ENCODE results near the gene HOXA11.
A peak's percentile ranks its signal among the peaks of the same experiment; 100 is the strongest.

The HOXA11 gene

GRCh38 chr7:27154901-27155815 is 29.9 kb downstream of the HOXA11 start:
- peak overlapping the region; percentile 10 for H3K4me3 ChIP-seq (ENCODE audit: low read depth, low read length, poor library complexity, severe bottlenecking)
- peak overlapping the region; percentile 29; the same call in 1 of the 2 replicates for H3K4me2 ChIP-seq (ENCODE audit: low read length)
- no peaks in the 10 kb centered on the region for H4K20me1 ChIP-seq (ENCODE audit: insufficient read depth, low read length)
- H2AFZ ChIP-seq (ENCODE audit: low read length) = no peak overlapping the region
- no peak for TF ChIP-seq EZH2 (IDR thresholded peaks at IDR 0.05; ENCODE audit: borderline replicate concordance, low read length)
- TF ChIP-seq CTCF (IDR thresholded peaks at IDR 0.05; ENCODE audit: low read length) = no peak
- no peaks in the 10 kb centered on the region for H3F3A ChIP-seq (ENCODE audit: insufficient read depth, low read length)
- H3K4me1 ChIP-seq (ENCODE audit: insufficient read depth, low read length, severe bottlenecking) = peaks cover 24% of the 10 kb centered on the region
- H3K27me3 ChIP-seq (ENCODE audit: insufficient read depth, low read length) = peaks cover 8% of the 10 kb centered on the region; the same call in 1 of the 2 replicates
- no peaks in the 10 kb centered on the region for H3K9me2 ChIP-seq (ENCODE audit: low read depth, low read length)
- H3K36me3 ChIP-seq (ENCODE audit: insufficient read depth, low read length) = no peaks in the 10 kb centered on the region
- H3K9me3 ChIP-seq (ENCODE audit: low read length) = no peaks in the 10 kb centered on the region
- no peaks in the 10 kb centered on the region for H3K79me2 ChIP-seq (ENCODE audit: insufficient read depth, low read length)
- no peak overlapping the region for H3K9ac ChIP-seq (ENCODE audit: low read length)
- no peak overlapping the region for H3K27ac ChIP-seq (ENCODE audit: low read depth, low read length, poor library complexity, severe bottlenecking)

- no peak overlapping the region for H3K27ac ChIP-seq (ENCODE audit: low read depth, low read length, poor library complexity, severe bottlenecking)
- H4K20me1 ChIP-seq (ENCODE audit: insufficient read depth, low read length) = no peaks in the 10 kb centered on the region
- H3K9me3 ChIP-seq (ENCODE audit: low read length) = no peaks in the 10 kb centered on the region
- no peak overlapping the region for H3K4me3 ChIP-seq (ENCODE audit: low read depth, low read length, poor library complexity, severe bottlenecking)
- H3K27me3 ChIP-seq (ENCODE audit: insufficient read depth, low read length) = peaks cover 9% of the 10 kb centered on the region; the same call in 1 of the 2 replicates
- H3K36me3 ChIP-seq (ENCODE audit: insufficient read depth, low read length) = no peaks in the 10 kb centered on the region
- peaks cover 28% of the 10 kb centered on the region for H3K4me1 ChIP-seq (ENCODE audit: insufficient read depth, low read length, severe bottlenecking)
- H3K9me2 ChIP-seq (ENCODE audit: low read depth, low read length) = no peaks in the 10 kb centered on the region
- H3F3A ChIP-seq (ENCODE audit: insufficient read depth, low read length) = no peaks in the 10 kb centered on the region
- H3K9ac ChIP-seq (ENCODE audit: low read length) = no peak overlapping the region
- no peak for TF ChIP-seq CTCF (IDR thresholded peaks at IDR 0.05; ENCODE audit: low read length)
- TF ChIP-seq EZH2 (IDR thresholded peaks at IDR 0.05; ENCODE audit: borderline replicate concordance, low read length) = no peak
- H3K79me2 ChIP-seq (ENCODE audit: insufficient read depth, low read length) = no peaks in the 10 kb centered on the region
- no peak overlapping the region; the same call in 1 of the 2 replicates for H3K4me2 ChIP-seq (ENCODE audit: low read length)
- H2AFZ ChIP-seq (ENCODE audit: low read length) = no peak overlapping the region
Observed at GRCh38 chr7:27154369-27154768, 30.7 kb downstream of the HOXA11 start.

- no peak overlapping the region for H3K4me3 ChIP-seq (ENCODE audit: low read depth, low read length, poor library complexity, severe bottlenecking)
- no peaks in the 10 kb centered on the region for H3K79me2 ChIP-seq (ENCODE audit: insufficient read depth, low read length)
- H2AFZ ChIP-seq (ENCODE audit: low read length) = no peak overlapping the region
- no peaks in the 10 kb centered on the region for H4K20me1 ChIP-seq (ENCODE audit: insufficient read depth, low read length)
- H3F3A ChIP-seq (ENCODE audit: insufficient read depth, low read length) = no peaks in the 10 kb centered on the region
- no peaks in the 10 kb centered on the region for H3K36me3 ChIP-seq (ENCODE audit: insufficient read depth, low read length)
- H3K9ac ChIP-seq (ENCODE audit: low read length) = no peak overlapping the region
- peaks cover 36% of the 10 kb centered on the region for H3K4me1 ChIP-seq (ENCODE audit: insufficient read depth, low read length, severe bottlenecking)
- H3K4me2 ChIP-seq (ENCODE audit: low read length) = no peak overlapping the region
- H3K9me2 ChIP-seq (ENCODE audit: low read depth, low read length) = no peaks in the 10 kb centered on the region
- TF ChIP-seq CTCF (IDR thresholded peaks at IDR 0.05; ENCODE audit: low read length) (no peak), EZH2 (IDR thresholded peaks at IDR 0.05; ENCODE audit: borderline replicate concordance, low read length) (no peak)
- no peak overlapping the region for H3K27ac ChIP-seq (ENCODE audit: low read depth, low read length, poor library complexity, severe bottlenecking)
- H3K9me3 ChIP-seq (ENCODE audit: low read length) = no peaks in the 10 kb centered on the region
- peaks cover 17% of the 10 kb centered on the region; the same call in 1 of the 2 replicates for H3K27me3 ChIP-seq (ENCODE audit: insufficient read depth, low read length)
Observed at GRCh38 chr7:27153526-27153925, 31.5 kb downstream of the HOXA11 start.

All from OCI-LY1 (cell line).